HG03378 (cell line): ENCODE data around the gene RGS1.

Source experiments
- ATAC-seq: cut with Tn5 transposase; IDR thresholded peaks from one replicate; pipeline ENCODE4 v1.9.1; 2021; ENCODE audit warnings: mild to moderate bottlenecking, moderate library complexity; ENCODE audit not compliant: unreplicated experiment

The RGS1 gene

GRCh38 chr1:192575499-192576189, at the start of gene RGS1:
Gene RGS1, plus strand, starts transcription at chr1:192575773. Its CDS starts 20 bp downstream, at chr1:192575793.
- ATAC-seq = peak; percentile 89

- no peak for ATAC-seq
Observed at GRCh38 chr1:192527111-192527795, 48.3 kb upstream of the RGS1 start.

GRCh38 chr1:192527950-192528349, 47.6 kb upstream of the RGS1 start:
- peak; percentile 30 for ATAC-seq

GRCh38 chr1:192529031-192529755, 46.4 kb upstream of the RGS1 start:
- no peak for ATAC-seq

- ATAC-seq = no peak
Observed at GRCh38 chr1:192529811-192530210, 45.8 kb upstream of the RGS1 start.

- peak; percentile 98 for ATAC-seq
Observed at GRCh38 chr1:192530254-192530653, 45.3 kb upstream of the RGS1 start.

GRCh38 chr1:192531037-192531703, 44.4 kb upstream of the RGS1 start:
- ATAC-seq = peak; percentile 64

GRCh38 chr1:192534666-192535065, 40.9 kb upstream of the RGS1 start:
- ATAC-seq = no peak

GRCh38 chr1:192535916-192536664, 39.5 kb upstream of the RGS1 start:
- no peak for ATAC-seq

GRCh38 chr1:192538407-192539296, 36.9 kb upstream of the RGS1 start:
- peak; percentile 87 for ATAC-seq

GRCh38 chr1:192539297-192540092, 36.1 kb upstream of the RGS1 start:
- no peak for ATAC-seq

- ATAC-seq = no peak
Observed at GRCh38 chr1:192543445-192543844, 32.1 kb upstream of the RGS1 start.

GRCh38 chr1:192545896-192546521, 29.6 kb upstream of the RGS1 start:
- ATAC-seq = peak; percentile 48

GRCh38 chr1:192546596-192547190, 28.9 kb upstream of the RGS1 start:
- ATAC-seq = no peak

- ATAC-seq = no peak
Observed at GRCh38 chr1:192547501-192547900, 28.1 kb upstream of the RGS1 start.

- ATAC-seq = no peak
Observed at GRCh38 chr1:192549937-192550336, 25.6 kb upstream of the RGS1 start.

- ATAC-seq = peak; percentile 62
Observed at GRCh38 chr1:192550922-192551534, 24.5 kb upstream of the RGS1 start.
